Chondrocyte (in vitro differentiated cells): ENCODE measurements around the gene NME7. TPM values are rescaled to one million over a fixed set of nuclear protein-coding genes. Genes with fewer than 3 reads are reported as not detected.

Experiments
- DNase-seq: peaks from one replicate; pipeline ENCODE4 v3.0.0; 2021; ENCODE audit warnings: mixed read lengths, low spot score
- H3K27ac Mint-ChIP-seq: one replicate; pipeline ENCODE4 v1.8.0; 2021; ENCODE audit warnings: mild to moderate bottlenecking, moderate library complexity, mixed read lengths; ENCODE audit not compliant: unreplicated experiment
- H3K27me3 Mint-ChIP-seq: 2 replicates; pipeline ENCODE4 v1.8.0; 2021; ENCODE audit warnings: low read depth, mixed read lengths
- H3K36me3 Mint-ChIP-seq: 2 replicates; pipeline ENCODE4 v1.8.0; 2021; ENCODE audit warnings: low read depth, mixed read lengths
- H3K4me1 Mint-ChIP-seq: 2 replicates; pipeline ENCODE4 v1.8.0; 2021; ENCODE audit warnings: low read depth, mild to moderate bottlenecking, mixed read lengths
- H3K4me3 Mint-ChIP-seq: one replicate; pipeline ENCODE4 v1.8.0; 2021; ENCODE audit warnings: mild to moderate bottlenecking, moderate library complexity, mixed read lengths; ENCODE audit not compliant: unreplicated experiment
- H3K9me3 Mint-ChIP-seq: 2 replicates; pipeline ENCODE4 v1.8.0; 2021; ENCODE audit warnings: low read depth, mixed read lengths
- CTCF ChIP-seq: fragments of 200-600 bp; sonication (generic); IDR thresholded peaks from 2 replicates; pipeline ENCODE4 v1.5.0; 2021; ENCODE audit warnings: antibody characterized with exemption, mild to moderate bottlenecking, moderate library complexity
- total RNA-seq: library from RNA; stranded (reverse); gene quantifications from 3 replicates; pipeline ENCODE4 v1.2.1, GENCODE V29; 2021

NME7 gene
- total RNA-seq, 1 donor from 2014 or later, result 14.7 TPM

GRCh38 chr1:169207797-169208520, 159.6 kb downstream of the NME7 start:
- Mint-ChIP-seq H3K27ac (no peak overlapping the region), H3K9me3 (no peaks in the 10 kb centered on the region), H3K27me3 (no peaks in the 10 kb centered on the region), H3K4me3 (no peak overlapping the region), H3K4me1 (peaks cover 11% of the 10 kb centered on the region), H3K36me3 (peaks cover 2% of the 10 kb centered on the region)
- DNase-seq, result no peak
- no peak for TF ChIP-seq CTCF

GRCh38 chr1:169204157-169204556, 163.4 kb downstream of the NME7 start:
- Mint-ChIP-seq H3K27ac (no peak overlapping the region), H3K9me3 (no peaks in the 10 kb centered on the region), H3K27me3 (no peaks in the 10 kb centered on the region), H3K4me3 (no peak overlapping the region), H3K36me3 (peaks cover 2% of the 10 kb centered on the region), H3K4me1 (peaks cover 11% of the 10 kb centered on the region)
- no peak for TF ChIP-seq CTCF
- no peak for DNase-seq

DNA sequence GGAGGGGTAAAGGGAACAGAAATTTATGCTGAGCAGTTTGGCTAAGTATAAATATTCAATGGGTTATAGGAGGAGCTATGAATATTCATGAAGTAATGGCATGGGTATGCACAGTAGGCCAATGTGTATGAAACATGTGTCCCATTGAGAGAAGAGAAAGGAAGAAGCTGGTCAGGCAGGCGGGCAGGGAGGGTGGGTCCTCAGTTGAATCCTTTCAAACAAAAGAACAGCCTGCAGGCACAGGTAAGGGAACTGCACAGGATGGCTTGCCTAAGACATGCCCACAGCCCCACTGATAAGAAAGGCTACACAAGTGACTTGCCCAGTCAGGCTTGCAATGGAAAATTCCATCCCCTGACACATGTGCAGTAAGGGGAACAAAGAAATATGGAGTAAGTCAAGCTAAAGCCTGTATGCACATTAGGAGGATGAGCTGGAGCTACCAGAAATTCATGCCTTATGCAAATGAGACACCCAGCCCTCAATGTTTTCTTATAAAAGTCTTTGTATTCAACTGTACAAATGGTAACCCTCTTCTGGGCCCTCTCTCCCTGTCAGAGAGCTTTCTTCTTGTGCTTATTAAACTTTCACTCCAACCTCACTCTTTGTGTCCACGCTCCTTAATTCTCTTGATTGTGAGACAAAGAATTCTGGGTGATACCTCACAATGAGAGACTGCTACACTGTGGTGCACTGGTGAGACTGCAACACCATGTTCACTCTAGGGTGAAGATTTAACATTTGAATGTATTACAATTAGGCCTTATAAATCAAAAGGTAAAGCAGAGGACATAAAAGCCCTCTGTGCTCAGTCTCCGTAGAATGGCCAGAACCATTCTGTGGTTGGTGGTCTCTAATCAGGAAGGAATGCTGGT, 164.6 kb downstream of the NME7 start:
- H3K9me3 Mint-ChIP-seq, result peaks cover under 1% of the 10 kb centered on the region
- no peak for DNase-seq
- no peaks in the 10 kb centered on the region for H3K27me3 Mint-ChIP-seq

GRCh38 chr1:169201084-169201619, 166.4 kb downstream of the NME7 start:
- Mint-ChIP-seq H3K9me3 (peaks cover 9% of the 10 kb centered on the region), H3K27me3 (no peaks in the 10 kb centered on the region), H3K36me3 (peaks cover 2% of the 10 kb centered on the region), H3K4me1 (no peaks in the 10 kb centered on the region), H3K27ac (no peak overlapping the region), H3K4me3 (no peak overlapping the region)
- no peak for TF ChIP-seq CTCF
- no peak for DNase-seq

More for the DNA sequence above, 164.6 kb downstream of the NME7 start:
- no peak overlapping the region for H3K27ac Mint-ChIP-seq
- H3K4me1 Mint-ChIP-seq, result peaks cover 6% of the 10 kb centered on the region
- H3K36me3 Mint-ChIP-seq, result peaks cover 2% of the 10 kb centered on the region
- no peak for TF ChIP-seq CTCF
- no peak overlapping the region for H3K4me3 Mint-ChIP-seq

DNA sequence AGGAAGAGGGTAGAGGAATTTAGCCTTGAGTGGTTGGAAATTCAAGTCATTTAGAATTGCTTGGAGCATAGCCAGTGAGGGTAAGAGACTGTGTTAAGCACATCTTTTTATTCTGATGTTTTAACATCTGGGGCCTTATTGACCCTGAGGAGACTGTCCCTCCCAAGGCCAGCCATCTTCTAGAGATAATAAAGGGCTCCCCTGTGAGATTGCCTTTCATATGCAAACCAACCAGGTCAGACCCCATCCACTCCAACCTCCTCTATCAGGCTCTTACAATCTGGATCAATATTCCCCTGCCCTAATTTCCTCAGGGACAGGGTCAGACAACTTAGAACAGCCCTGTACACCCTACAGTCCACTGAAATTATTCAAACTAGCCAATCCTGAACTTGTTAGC, 167.3 kb downstream of the NME7 start:
- Mint-ChIP-seq H3K4me1 (no peaks in the 10 kb centered on the region), H3K27ac (no peak overlapping the region), H3K36me3 (no peaks in the 10 kb centered on the region), H3K27me3 (no peaks in the 10 kb centered on the region), H3K4me3 (no peak overlapping the region), H3K9me3 (peaks cover 9% of the 10 kb centered on the region)
- TF ChIP-seq CTCF, result no peak
- no peak for DNase-seq
